ENCODE measurements around the gene FANCE.

Gene FANCE

GRCh38 chr6:35468980-35469750, 17.0 kb downstream of the FANCE start:
- no peak for DNase-seq

DNA sequence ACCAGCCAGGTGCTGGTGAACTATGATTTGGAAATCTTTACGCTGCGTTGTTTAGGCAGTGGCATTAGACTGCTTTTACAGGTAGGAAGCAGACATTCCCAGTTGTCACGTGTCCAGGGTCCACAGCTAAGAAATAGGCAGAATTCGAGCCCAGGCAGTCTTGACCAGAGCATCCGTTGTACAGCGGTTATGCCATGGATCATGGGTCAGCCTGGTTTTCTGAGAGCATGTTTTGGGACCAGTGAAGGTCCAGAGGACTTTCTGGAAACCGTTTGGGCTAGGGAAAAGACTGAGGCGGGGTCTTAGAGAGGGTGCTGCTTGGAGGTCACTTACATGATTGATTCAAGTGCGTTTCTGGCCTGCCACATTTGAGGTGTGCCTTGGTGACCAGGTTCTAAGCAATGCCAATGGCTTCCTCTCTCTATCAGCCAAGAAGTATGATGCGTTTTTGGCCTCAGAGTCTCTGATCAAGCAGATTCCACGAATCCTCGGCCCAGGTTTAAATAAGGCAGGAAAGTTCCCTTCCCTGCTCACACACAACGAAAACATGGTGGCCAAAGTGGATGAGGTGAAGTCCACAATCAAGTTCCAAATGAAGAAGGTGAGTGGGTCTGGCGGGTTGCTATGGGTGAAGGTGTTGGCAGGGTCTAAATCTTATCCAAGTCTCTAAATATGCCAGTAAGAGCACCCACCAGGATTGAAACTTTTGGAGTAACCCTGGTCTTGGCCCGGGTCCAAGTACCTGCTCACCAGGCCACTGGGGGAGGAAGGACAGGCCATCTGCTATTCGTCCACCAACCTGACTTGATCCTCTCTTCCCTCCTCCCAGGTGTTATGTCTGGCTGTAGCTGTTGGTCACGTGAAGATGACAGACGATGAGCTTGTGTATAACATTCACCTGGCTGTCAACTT, 17.9 kb downstream of the FANCE start:
- DNase-seq = no peak

DNA sequence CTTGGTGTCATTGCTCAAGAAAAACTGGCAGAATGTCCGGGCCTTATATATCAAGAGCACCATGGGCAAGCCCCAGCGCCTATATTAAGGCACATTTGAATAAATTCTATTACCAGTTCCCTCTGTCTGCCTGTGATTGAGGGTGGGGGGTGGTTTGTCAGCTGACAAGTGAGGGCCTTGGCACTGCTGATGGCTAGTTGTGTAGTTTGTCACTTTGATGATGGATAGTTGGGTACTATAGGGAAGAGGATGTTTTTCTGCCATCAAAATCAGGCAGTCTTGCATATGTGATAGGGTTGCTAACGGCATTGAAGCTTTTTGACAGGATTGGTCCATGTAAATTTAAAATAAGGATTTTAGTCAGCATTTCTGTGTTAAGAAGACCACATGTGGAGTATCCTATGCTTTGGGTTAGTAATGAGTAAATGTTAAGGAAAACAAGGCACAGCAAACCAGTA, 18.6 kb downstream of the FANCE start:
- no peak for DNase-seq

DNA sequence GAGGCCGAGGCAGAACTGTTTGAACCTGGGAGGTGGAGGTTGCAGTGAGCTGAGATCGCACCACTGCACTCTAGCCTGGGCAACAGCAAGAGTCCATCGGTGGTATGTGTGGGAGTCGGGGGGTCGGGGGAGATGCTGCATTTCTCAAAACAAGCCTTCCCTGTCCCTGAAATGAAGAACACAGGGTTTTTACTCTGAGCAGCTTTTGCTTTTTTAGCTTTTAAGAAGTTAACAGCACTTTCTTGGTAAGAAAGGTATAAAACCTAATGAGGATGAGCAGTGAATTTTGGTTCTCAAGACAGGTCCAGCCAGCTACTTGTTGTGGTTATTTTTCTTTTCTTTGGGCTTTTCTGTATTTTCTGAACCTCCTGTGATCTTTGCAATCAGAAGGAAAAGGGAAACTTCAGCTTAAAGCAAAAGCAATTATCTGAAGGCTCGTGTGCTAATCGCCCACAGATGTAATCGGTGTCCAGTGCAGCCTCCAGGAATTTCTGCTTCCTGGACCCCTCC, 19.8 kb downstream of the FANCE start:
- DNase-seq = no peak

DNA sequence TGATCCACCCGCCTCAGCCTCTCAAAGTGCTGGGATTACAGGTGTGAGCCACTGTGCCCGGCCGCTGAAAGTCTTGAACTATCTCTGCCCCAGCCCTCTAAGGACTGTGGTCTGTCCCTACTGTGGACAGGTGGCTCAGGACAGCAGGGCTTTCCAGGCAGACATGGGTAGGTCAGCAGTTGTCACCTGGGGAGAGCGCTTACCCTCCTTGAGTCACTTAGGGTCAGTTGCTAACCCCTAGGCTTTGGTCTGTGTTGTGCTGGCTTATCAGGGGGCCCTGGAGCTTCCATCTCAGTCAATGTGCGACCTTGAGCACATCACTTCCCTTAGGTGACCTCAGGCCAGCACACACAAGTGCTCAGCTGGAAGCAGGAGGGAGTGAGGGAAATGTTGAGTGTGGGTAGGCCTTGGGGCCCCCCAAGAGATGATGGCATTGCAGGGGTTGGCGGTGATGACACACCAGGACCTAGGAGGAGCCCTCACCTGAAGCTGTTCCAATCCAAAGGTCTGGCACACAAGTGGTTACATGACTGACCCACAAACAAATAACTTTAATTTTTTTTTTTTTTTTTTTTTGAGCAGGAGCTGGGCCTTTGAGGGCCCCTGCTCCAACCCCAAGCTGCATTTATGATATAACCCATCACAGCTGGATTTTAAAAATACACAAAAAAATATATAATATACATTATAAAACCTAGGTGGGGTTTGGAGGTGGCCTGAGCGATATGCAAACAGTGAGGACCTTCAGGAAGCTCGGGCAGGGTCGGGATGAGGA, 21.1 kb downstream of the FANCE start:
- no peak for DNase-seq

- no peak for DNase-seq
Observed at GRCh38 chr6:35473850-35474130, 21.7 kb downstream of the FANCE start.

DNA sequence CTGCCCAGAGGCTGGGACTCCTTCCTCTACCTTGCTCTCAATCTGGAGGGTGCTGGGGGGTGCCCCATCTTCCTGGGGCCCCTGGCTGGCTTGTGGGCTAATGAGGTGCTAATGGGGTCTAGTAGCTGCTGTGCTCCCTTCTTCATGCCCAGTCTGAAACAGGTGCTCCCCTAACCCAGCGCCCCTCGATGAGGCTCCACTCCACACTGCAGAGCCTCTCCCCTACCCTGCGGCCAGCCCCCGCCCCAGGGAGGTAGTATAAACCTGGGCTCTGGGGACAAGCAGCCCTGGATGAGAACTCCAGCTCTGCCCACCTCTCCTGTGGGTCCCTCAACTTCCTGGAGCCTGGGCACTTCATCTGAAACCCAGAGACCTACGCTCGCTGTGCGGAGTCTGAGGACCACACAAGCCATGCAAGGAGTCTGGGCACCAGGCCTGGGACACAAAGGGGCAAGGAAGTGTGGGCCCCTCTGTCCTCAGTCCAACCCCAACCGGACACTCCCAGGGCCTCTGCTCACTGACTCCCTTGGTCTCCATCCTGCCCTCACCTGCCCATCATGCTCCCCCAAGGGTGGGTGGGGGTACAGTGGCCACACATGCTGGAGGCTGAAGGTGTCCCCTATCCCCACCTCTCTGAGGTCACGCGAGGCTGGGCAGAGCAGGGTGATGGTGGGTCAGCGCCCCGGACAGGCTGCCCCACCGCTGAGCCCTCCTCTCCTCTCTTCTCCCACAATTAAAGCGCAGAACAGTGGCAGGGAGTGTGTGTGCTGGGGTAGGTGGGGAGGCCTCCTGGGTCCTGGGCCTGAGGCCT, 22.2 kb downstream of the FANCE start:
- DNase-seq = no peak

- no peak for DNase-seq
Observed at GRCh38 chr6:35474942-35475570, 22.9 kb downstream of the FANCE start.

DNA sequence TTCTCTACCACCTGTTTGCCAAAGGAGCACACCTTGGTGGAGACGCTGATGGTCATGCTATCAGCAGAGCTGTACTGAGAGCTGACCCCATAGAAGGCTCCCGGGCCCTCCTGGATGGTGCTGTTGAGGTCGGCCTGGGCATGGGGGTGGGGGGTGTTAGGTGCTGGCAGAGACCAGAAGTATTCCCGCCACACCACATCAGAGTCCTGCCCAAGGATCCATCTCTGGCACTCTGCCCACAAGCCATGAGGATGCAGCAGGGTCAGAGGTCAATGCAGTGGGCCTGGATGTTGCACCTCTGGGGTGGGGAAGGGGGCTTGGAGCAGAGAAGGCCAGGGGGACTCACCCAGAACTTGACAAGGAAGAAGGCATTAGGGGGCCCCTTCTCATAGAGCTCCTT, 23.4 kb downstream of the FANCE start:
- no peak for DNase-seq

- no peak for DNase-seq
Observed at GRCh38 chr6:35476004-35476403, 23.9 kb downstream of the FANCE start.

- no peak for DNase-seq
Observed at GRCh38 chr6:35477028-35477427, 24.9 kb downstream of the FANCE start.

- DNase-seq = no peak
Observed at GRCh38 chr6:35477551-35478179, 25.5 kb downstream of the FANCE start.

- no peak for DNase-seq
Observed at GRCh38 chr6:35478259-35478658, 26.1 kb downstream of the FANCE start.

GRCh38 chr6:35480176-35480575, 28.0 kb downstream of the FANCE start:
- no peak for DNase-seq

- no peak for DNase-seq
Observed at GRCh38 chr6:35481226-35481625, 29.1 kb downstream of the FANCE start.

GRCh38 chr6:35483062-35483461, 30.9 kb downstream of the FANCE start:
- DNase-seq = no peak

DNA sequence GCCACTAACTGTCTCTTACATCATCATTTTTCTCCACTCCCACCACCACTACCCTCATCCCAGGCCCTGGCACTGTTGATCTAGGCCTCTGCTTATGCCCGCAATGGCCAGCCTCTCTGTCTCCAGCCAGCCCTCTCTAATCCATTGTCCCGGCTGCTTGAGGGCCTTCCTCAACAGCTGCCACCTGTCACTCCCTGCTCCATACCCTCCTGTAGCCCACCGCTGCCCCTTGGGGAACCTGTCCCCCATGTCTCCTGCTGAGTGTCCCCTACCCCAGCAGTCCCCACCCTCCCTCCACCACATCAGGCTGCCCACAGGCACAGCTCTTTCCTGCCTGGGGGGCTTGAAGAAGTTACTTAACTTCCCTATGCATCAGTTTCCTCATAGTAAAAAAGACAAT, 31.4 kb downstream of the FANCE start:
- DNase-seq = no peak

GRCh38 chr6:35483893-35484645, 31.9 kb downstream of the FANCE start:
- no peak for DNase-seq

- no peak for DNase-seq
Observed at GRCh38 chr6:35484921-35485392, 32.8 kb downstream of the FANCE start.

DNA sequence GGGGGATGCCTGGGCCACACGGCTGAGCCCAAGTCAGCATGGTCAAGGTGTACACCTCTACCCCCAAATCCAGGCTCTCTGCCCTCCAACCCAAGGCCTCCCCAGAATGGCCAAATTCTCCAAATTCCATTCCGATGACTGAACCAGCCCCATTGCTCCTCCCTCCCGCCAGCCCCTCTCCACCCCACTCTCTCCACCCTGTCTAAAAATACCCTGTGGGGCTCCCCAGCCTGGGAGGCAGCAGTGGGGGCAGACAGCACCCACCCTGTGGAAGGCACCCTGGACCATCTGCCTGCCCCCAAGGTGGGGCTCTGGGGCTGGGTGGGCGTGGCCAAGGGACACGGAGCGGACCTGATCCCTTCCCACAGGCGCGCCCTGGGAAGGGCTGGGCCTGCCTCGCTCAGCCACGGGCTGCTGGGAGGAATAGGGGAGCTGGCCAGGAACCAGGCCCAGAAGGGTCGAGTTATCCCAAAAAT, 33.3 kb downstream of the FANCE start:
- peak; percentile 29 for DNase-seq
